ENCODE measurements around the gene HDAC5.

The HDAC5 gene

DNA sequence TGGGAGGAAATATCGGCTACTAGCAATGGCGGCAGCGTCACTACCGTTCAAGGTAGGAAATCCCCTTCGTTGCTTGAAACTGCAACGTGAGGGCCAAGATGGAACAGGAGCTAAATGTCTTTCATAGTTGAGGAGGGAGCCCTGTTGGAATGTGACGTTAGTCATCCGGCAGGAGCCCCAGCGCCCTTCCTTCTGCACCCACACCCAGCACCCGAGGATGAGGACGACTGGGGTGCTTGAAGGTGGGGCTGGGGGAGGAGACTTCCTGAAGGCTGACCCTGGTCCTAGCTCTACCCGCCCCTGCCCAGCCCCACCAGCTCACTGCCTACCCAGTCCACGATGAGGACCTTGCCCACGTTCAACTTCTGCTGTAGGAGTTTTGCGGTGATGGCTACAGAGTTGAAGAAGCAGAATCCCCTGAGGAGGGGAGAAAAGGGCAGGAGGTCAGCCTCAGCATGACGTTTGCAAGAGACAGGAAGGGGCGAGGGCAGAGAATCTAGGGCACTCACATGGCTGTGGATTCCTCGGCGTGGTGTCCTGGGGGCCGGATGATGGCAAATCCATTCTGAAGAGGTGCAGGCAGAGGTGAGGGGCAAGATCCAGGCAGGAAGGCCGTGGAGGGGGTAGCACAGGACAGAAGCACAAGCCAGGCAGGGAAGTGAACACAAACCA is 41.0 kb downstream of the HDAC5 start:
- TF ChIP-seq, protein P1, sequence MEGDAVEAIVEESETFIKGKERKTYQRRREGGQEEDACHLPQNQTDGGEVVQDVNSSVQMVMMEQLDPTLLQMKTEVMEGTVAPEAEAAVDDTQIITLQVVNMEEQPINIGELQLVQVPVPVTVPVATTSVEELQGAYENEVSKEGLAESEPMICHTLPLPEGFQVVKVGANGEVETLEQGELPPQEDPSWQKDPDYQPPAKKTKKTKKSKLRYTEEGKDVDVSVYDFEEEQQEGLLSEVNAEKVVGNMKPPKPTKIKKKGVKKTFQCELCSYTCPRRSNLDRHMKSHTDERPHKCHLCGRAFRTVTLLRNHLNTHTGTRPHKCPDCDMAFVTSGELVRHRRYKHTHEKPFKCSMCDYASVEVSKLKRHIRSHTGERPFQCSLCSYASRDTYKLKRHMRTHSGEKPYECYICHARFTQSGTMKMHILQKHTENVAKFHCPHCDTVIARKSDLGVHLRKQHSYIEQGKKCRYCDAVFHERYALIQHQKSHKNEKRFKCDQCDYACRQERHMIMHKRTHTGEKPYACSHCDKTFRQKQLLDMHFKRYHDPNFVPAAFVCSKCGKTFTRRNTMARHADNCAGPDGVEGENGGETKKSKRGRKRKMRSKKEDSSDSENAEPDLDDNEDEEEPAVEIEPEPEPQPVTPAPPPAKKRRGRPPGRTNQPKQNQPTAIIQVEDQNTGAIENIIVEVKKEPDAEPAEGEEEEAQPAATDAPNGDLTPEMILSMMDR (IDR thresholded peaks at IDR 0.05; ENCODE audit: insufficient read depth, missing control alignments), result no peak
- FAIRE-seq (no peak), DNase-seq (ENCODE audit: insufficient read length, low spot score) (no peak)

DNA sequence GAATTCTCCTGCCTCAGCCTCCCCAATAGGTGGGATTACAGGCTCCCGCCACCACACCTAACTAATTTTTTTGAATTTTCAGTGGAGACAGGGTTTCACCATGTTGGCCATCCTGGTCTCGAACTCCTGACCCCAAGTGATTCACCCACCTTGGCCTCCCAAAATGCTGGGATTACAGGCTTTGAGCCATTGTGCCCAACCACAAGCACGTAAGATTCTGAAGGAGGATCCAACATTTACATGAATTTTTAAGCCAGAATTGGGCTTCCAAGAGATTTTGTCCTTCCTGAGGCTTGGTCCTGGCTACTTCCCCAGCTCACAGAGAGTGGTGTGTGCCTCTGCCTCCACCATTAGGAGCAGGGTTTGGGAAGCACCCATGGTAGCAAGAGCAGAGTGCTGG is 41.8 kb downstream of the HDAC5 start:
- FAIRE-seq (no peak), DNase-seq (ENCODE audit: insufficient read length, low spot score) (no peak)
- TF ChIP-seq, protein P1 (IDR thresholded peaks at IDR 0.05; ENCODE audit: insufficient read depth, missing control alignments), result no peak

DNA sequence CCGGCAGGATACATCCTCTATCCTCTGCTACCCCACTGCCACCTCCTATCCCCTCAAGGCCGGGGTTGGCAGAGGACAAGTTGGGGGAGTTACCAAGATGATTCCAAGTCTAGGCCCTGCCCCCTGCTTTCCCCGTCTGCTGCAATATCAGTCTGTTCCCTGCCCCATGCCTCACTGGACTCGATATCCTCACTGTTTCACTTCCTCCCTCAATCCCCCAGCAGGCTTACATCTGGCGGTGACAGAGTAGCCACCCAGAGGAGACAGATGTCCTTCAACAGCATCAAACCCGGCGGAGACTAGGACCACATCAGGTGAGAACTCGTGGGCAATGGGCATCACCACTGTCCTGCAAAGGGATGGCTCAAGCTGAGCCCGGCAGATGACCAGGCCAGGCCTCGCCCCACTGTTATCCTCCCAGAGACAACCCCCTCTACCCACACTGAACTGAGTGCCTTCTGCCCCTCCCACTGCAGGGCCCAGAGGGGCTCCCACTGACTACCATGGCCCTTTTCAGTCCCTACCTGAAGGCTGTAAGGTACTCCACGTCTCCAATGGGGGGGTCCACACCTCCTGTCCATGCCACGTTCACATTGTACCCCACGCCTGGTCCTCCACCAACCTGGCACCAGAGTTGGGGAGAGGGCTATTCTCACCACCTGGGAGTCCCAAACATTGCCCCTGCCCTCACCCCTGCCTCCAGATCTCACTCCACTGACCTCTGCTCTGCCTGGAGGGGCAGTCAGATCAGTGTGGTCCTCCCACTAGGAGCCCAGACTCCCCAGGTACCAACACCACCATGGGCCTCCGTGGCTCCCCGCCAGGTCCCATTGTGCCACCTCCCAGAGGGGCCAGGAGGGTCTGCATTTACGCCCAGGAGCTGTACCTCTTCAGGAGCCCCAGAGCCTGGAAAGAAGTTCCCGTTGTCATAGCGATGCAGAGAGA is 43.3 kb downstream of the HDAC5 start:
- DNase-seq (ENCODE audit: insufficient read length, low spot score) (no peak), FAIRE-seq (no peak)
- TF ChIP-seq, protein P1 (IDR thresholded peaks at IDR 0.05; ENCODE audit: insufficient read depth, missing control alignments), result no peak

DNA sequence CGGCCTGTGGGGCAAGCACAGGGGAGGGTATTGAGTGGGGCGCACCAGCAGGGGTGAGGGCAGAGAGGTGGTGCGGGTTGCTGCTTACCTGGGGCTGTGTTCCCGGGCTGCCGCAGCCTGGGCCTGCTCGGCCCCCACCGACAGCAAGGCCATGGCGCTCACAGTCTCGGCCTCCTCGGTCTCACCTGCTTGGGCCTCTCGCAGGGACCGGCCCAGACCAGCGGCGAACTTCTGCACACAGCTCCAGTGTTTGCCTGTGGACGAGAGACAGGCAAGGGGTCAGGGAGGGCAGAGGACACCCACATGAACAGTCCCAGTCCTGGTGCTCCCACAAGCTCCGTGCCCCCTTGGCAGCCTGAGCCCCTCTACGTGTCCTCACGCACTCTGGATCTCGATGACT is 45.0 kb downstream of the HDAC5 start:
- TF ChIP-seq, protein P1 (IDR thresholded peaks at IDR 0.05; ENCODE audit: insufficient read depth, missing control alignments), result no peak
- no peak for FAIRE-seq
- no peak for DNase-seq (ENCODE audit: insufficient read length, low spot score)

DNA sequence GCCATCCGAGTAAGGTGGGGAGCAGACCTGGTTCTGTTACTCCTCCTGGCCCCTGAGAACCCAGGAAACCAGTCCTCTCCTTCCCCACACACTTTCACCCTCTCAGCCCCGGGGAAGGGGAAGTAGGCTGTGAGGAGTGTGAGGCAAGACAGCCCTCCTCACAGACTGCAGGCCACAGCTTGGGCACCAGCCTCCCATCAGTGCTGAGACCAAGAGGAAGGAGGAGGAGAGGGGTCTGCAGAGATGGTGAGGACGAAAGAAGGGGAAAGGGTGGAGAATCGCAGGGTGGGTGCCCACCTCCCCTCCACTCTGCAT is 45.9 kb downstream of the HDAC5 start:
- TF ChIP-seq, protein P1 (IDR thresholded peaks at IDR 0.05; ENCODE audit: insufficient read depth, missing control alignments), result no peak
- no peak for DNase-seq (ENCODE audit: insufficient read length, low spot score)
- no peak for FAIRE-seq

DNA sequence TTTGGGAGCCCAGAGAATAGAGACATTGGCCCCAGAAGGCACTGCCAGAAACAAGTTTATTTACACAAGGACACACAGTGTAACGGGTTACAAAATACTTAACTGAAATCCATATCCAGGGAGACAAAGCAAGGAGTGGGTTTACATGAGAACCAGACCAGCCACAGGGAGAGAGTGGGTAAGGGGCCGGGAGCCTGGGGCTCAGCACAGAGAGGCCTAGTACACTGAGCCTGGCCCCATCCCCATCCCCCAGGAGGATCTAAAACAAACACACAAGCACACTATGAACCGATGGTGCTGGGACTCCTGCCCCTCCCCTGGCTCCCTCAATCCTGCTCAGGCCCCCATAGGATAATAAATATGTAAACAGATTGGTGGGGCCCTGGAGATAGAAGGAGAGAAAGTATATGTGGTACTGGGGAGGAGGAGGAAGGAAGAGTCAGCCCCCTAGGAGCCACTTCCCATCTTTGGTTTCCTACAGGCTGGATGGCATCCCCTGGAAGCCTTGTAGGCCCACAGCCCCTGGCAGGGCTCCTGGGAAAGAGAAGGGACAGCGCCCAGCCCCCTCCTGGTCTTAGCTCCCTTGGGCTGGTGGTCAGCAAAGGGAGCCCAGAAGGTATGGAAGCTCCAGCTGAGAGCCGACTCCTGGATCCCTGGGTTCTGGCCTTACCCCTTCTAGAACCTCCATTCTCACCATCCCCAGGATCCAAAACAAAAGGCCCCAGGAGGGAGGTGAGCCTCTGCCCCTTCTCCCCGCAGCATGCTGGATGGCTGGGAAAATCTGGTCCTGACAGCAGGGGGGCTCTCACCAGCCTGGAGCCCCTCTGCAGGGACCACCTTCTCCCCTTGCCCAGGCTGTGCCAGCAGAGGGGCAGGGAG is 46.5 kb downstream of the HDAC5 start:
- DNase-seq (ENCODE audit: insufficient read length, low spot score), result no peak
- FAIRE-seq, result no peak

More for the DNA sequence above, 46.5 kb downstream of the HDAC5 start:
- TF ChIP-seq, protein P1 (IDR thresholded peaks at IDR 0.05; ENCODE audit: insufficient read depth, missing control alignments), result no peak

Data from D721Med (cell line).